Endodermal cell (in vitro differentiated cells): ENCODE measurements around the gene KIAA1958. TPM values are rescaled to one million over a fixed set of nuclear protein-coding genes. Genes with fewer than 3 reads are reported as not detected.

Source experiments
- DNase-seq: peaks from one replicate; pipeline ENCODE4 v3.0.0-alpha.2; 2017
- H3K27ac ChIP-seq: 2 replicates; pipeline ENCODE4 v1.5.1; 2013; ENCODE audit warnings: mild to moderate bottlenecking, low read depth, low read length, moderate library complexity
- H3K27me3 ChIP-seq: 2 replicates; pipeline ENCODE4 v1.6.1; 2013; ENCODE audit warnings: mild to moderate bottlenecking, low read length, moderate library complexity; ENCODE audit not compliant: insufficient read depth, control insufficient read depth, poor library complexity, severe bottlenecking
- H3K36me3 ChIP-seq: 2 replicates; pipeline ENCODE4 v1.7.0; 2013; ENCODE audit warnings: mild to moderate bottlenecking, low read length, moderate library complexity; ENCODE audit not compliant: control insufficient read depth, insufficient read depth
- H3K4me1 ChIP-seq: one replicate; pipeline ENCODE4 v1.7.0; 2013; ENCODE audit warnings: low read length; ENCODE audit not compliant: control insufficient read depth, insufficient read depth
- H3K4me3 ChIP-seq: 2 replicates; pipeline ENCODE4 v1.5.1; 2013; ENCODE audit warnings: mild to moderate bottlenecking, low read length, moderate library complexity
- H3K9ac ChIP-seq: 2 replicates; pipeline ENCODE4 v1.6.1; 2013; ENCODE audit warnings: mild to moderate bottlenecking, low read length, moderate library complexity; ENCODE audit not compliant: poor library complexity, severe bottlenecking; ENCODE audit errors: extremely low read depth
- H3K9me3 ChIP-seq: 2 replicates; pipeline ENCODE4 v1.6.1; 2013; ENCODE audit warnings: mild to moderate bottlenecking, low read length, moderate library complexity; ENCODE audit not compliant: control insufficient read depth
- H3K27ac Mint-ChIP-seq: 2 replicates; pipeline ENCODE4 v1.8.0; 2020; ENCODE audit warnings: mixed read lengths
- H3K27me3 Mint-ChIP-seq: 2 replicates; pipeline ENCODE4 v1.8.0; 2021; ENCODE audit warnings: mild to moderate bottlenecking, mixed read lengths; ENCODE audit not compliant: insufficient read depth
- H3K36me3 Mint-ChIP-seq: 2 replicates; pipeline ENCODE4 v1.8.0; 2020; ENCODE audit warnings: low read depth, mixed read lengths
- H3K4me1 Mint-ChIP-seq: 2 replicates; pipeline ENCODE4 v1.8.0; 2020; ENCODE audit warnings: mixed read lengths
- H3K4me3 Mint-ChIP-seq: 2 replicates; pipeline ENCODE4 v1.8.0; 2020; ENCODE audit warnings: mild to moderate bottlenecking, moderate library complexity, mixed read lengths
- H3K9me3 Mint-ChIP-seq: 2 replicates; pipeline ENCODE4 v1.8.0; 2020; ENCODE audit warnings: mild to moderate bottlenecking, mixed read lengths
- WGBS, 2 experiments: methylation state at CpG; one replicate each; pipeline versions ENCODE4 v1.1.5 to v1.1.7; 2013; ENCODE audit warnings: missing lambda C conversion rate in 2 of 2, mixed read lengths in 1 of 2; ENCODE audit not compliant: insufficient coverage in 1 of 2, insufficient read length in 1 of 2; 5-methylcytosine and 5-hydroxymethylcytosine counted together
- total RNA-seq, 2 donors: library from RNA; stranded (reverse); fragmentation: NEBNext Ultra II Directional in 1 of 2; extraction: Animal tissue kit (Norgen Biotek cat#: 25700) in 1 of 2; gene quantifications; 2 replicates in 1 of 2; 3 replicates in 1 of 2; pipeline ENCODE4 v1.2.1, GENCODE V29; 2021
- TF ChIP-seq, protein P1 (sequence below): fragments of 200-600 bp; sonication (generic); conservative IDR thresholded peaks from 2 replicates; pipeline ENCODE4 v1.5.0; 2021; ENCODE audit warnings: antibody characterized with exemption, mild to moderate bottlenecking

Gene KIAA1958
- total RNA-seq, 2 donors from 2014 or later: 44.6 to 50.9 TPM

GRCh38 chr9:112496074-112496722, 9.6 kb downstream of the KIAA1958 start:
- peaks cover 52% of the 10 kb centered on the region for H3K36me3 Mint-ChIP-seq
- 87 to 89% methylated on average over 3 of the region's 3 CpGs for WGBS, 2 experiments
- peaks cover 26% of the 10 kb centered on the region for H3K9me3 Mint-ChIP-seq
- Histone ChIP-seq H3K4me3 (no peak overlapping the region), H3K27ac (no peak overlapping the region), H3K9ac (no peak overlapping the region), H3K27me3 (no peaks in the 10 kb centered on the region), H3K36me3 (peaks cover 48% of the 10 kb centered on the region), H3K9me3 (peaks cover 34% of the 10 kb centered on the region), H3K4me1 (no peaks in the 10 kb centered on the region)
- TF ChIP-seq, protein P1, sequence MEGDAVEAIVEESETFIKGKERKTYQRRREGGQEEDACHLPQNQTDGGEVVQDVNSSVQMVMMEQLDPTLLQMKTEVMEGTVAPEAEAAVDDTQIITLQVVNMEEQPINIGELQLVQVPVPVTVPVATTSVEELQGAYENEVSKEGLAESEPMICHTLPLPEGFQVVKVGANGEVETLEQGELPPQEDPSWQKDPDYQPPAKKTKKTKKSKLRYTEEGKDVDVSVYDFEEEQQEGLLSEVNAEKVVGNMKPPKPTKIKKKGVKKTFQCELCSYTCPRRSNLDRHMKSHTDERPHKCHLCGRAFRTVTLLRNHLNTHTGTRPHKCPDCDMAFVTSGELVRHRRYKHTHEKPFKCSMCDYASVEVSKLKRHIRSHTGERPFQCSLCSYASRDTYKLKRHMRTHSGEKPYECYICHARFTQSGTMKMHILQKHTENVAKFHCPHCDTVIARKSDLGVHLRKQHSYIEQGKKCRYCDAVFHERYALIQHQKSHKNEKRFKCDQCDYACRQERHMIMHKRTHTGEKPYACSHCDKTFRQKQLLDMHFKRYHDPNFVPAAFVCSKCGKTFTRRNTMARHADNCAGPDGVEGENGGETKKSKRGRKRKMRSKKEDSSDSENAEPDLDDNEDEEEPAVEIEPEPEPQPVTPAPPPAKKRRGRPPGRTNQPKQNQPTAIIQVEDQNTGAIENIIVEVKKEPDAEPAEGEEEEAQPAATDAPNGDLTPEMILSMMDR: no peak
- H3K27ac Mint-ChIP-seq: no peak overlapping the region
- no peak overlapping the region for H3K4me3 Mint-ChIP-seq
- H3K27me3 Mint-ChIP-seq: no peaks in the 10 kb centered on the region
- DNase-seq: no peak
- peaks cover 30% of the 10 kb centered on the region for H3K4me1 Mint-ChIP-seq

GRCh38 chr9:112500842-112501241, 14.2 kb downstream of the KIAA1958 start:
- Mint-ChIP-seq H3K36me3 (peaks cover 20% of the 10 kb centered on the region), H3K4me1 (peaks cover 28% of the 10 kb centered on the region), H3K4me3 (no peak overlapping the region), H3K27ac (no peak overlapping the region), H3K27me3 (no peaks in the 10 kb centered on the region), H3K9me3 (no peaks in the 10 kb centered on the region)
- H3K4me1 ChIP-seq: no peaks in the 10 kb centered on the region
- WGBS, 2 experiments: 96 to 100% methylated on average over 1 to 2 of the region's 2 CpGs
- no peak overlapping the region for H3K9ac ChIP-seq
- TF ChIP-seq, protein P1: no peak
- H3K9me3 ChIP-seq: no peaks in the 10 kb centered on the region
- H3K4me3 ChIP-seq: no peak overlapping the region
- no peaks in the 10 kb centered on the region for H3K27me3 ChIP-seq
- H3K27ac ChIP-seq: no peak overlapping the region
- H3K36me3 ChIP-seq: peaks cover 10% of the 10 kb centered on the region
- DNase-seq: no peak

DNA sequence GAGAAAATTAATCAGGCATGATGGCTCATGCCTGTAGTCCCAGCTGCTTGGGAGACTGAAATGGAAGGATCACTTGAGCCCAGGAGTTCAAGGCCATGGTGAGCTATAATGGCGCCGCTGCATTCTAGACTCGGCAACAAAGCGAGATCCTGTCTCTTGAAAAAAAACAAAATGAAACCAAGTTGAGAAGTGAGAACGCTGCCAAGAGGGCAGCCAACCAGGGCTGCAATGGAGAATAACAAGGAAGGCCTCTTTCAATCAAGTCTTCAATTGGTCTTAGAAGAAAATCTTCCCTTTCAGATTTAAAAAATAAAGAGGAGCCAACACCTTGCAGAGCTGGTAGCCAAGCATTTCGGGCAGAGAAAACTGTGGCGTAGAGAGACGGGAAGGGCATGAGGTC, 14.7 kb downstream of the KIAA1958 start:
- WGBS, 2 experiments: 94 to 96% methylated on average over 6 to 8 of the region's 8 CpGs
- DNase-seq: no peak
- no peaks in the 10 kb centered on the region for H3K4me1 ChIP-seq
- H3K4me3 Mint-ChIP-seq: no peak overlapping the region
- H3K27me3 Mint-ChIP-seq: no peaks in the 10 kb centered on the region
- TF ChIP-seq, protein P1: no peak
- peaks cover 25% of the 10 kb centered on the region for H3K4me1 Mint-ChIP-seq
- H3K9me3 Mint-ChIP-seq: no peaks in the 10 kb centered on the region
- no peak overlapping the region for H3K4me3 ChIP-seq
- H3K27me3 ChIP-seq: no peaks in the 10 kb centered on the region
- H3K9ac ChIP-seq: no peak overlapping the region
- no peaks in the 10 kb centered on the region for H3K9me3 ChIP-seq
- H3K36me3 Mint-ChIP-seq: peaks cover 20% of the 10 kb centered on the region
- H3K27ac ChIP-seq: no peak overlapping the region
- H3K27ac Mint-ChIP-seq: peak overlapping the region; percentile 73
- peaks cover 10% of the 10 kb centered on the region for H3K36me3 ChIP-seq
